Activated T-cell treated with anti-CD3 and anti-CD28 coated beads, Interleukin-2, amount 50 U/mL, for 4 hours (primary cell): ENCODE results near the gene SETDB2. TPM values are rescaled to one million over a fixed set of nuclear protein-coding genes. Genes with fewer than 3 reads are reported as not detected.

Source experiments
- ATAC-seq, 2 donors: fragments of 200-7000 bp; cut with Tn5 transposase; one replicate each; pipeline ENCODE4 v1.10.0; 2021
- DNase-seq: peaks from one replicate; pipeline ENCODE4 v3.0.0-alpha.2; 2020
- H3K27me3 Mint-ChIP-seq: one replicate; pipeline ENCODE4 v1.8.0; 2021; ENCODE audit warnings: low read depth, mixed read lengths
- H3K36me3 Mint-ChIP-seq: one replicate; pipeline ENCODE4 v1.8.0; 2022; ENCODE audit warnings: mixed read lengths; ENCODE audit not compliant: insufficient read depth
- H3K4me1 Mint-ChIP-seq: one replicate; pipeline ENCODE4 v1.8.0; 2021; ENCODE audit warnings: low read depth, mixed read lengths
- H3K4me3 Mint-ChIP-seq: one replicate; pipeline ENCODE4 v1.8.0; 2021; ENCODE audit warnings: mild to moderate bottlenecking, moderate library complexity, mixed read lengths
- H3K9me3 Mint-ChIP-seq: one replicate; pipeline ENCODE4 v1.8.0; 2021; ENCODE audit warnings: mixed read lengths
- total RNA-seq, 3 donors: library from RNA; stranded (reverse); gene quantifications; one replicate each; pipeline ENCODE4 v1.2.1, GENCODE V29; 2021

Gene SETDB2
- total RNA-seq, 3 donors from 2014 or later = 7.8 to 10.0 (median 9.6) TPM

DNA sequence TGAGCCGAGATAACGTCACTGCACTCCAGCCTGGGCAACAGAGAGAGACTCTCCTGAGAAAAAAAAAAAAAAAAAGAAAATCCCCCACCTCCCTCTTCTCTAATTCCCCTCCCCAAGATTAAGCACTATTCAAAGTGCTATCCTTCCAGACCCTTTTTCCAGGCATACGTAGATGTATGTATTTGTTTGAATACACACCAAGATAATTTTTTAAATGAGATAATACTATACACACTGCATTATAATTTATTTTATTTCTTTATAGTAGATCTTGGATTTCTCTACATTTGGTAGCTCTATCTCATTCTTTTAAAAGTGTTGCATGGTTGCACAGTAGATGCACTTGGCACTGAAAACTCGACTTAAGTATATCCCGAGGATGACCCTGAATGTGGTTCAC is 32.7 kb upstream of the SETDB2 start:
- no peaks in the 10 kb centered on the region for H3K27me3 Mint-ChIP-seq
- H3K4me1 Mint-ChIP-seq = no peaks in the 10 kb centered on the region
- ATAC-seq = no peak
- H3K9me3 Mint-ChIP-seq = no peaks in the 10 kb centered on the region
- H3K4me3 Mint-ChIP-seq = no peak overlapping the region
- H3K36me3 Mint-ChIP-seq = no peaks in the 10 kb centered on the region
- no peak for DNase-seq

DNA sequence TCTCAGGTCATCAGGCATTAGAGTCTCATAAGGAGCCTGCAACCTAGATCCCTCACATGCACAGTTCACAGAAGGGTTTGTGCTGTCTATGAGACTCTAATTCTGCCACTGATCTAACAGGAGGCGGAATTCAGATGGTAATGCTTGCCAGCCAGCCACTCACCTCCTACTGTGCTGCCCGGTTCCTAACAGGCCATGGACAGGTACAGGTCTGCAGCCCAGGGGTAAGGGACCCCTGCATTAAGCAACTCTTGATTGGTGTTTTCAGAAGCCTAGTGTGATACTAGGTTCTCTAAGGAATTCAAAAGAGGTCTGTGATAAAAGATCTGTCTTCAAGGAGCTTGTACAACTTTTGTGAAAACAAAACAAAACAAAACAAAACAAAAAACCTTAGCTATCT is 31.3 kb upstream of the SETDB2 start:
- no peaks in the 10 kb centered on the region for H3K9me3 Mint-ChIP-seq
- H3K4me3 Mint-ChIP-seq = no peak overlapping the region
- no peaks in the 10 kb centered on the region for H3K27me3 Mint-ChIP-seq
- no peak for DNase-seq
- no peaks in the 10 kb centered on the region for H3K4me1 Mint-ChIP-seq
- ATAC-seq = no peak
- no peaks in the 10 kb centered on the region for H3K36me3 Mint-ChIP-seq

DNA sequence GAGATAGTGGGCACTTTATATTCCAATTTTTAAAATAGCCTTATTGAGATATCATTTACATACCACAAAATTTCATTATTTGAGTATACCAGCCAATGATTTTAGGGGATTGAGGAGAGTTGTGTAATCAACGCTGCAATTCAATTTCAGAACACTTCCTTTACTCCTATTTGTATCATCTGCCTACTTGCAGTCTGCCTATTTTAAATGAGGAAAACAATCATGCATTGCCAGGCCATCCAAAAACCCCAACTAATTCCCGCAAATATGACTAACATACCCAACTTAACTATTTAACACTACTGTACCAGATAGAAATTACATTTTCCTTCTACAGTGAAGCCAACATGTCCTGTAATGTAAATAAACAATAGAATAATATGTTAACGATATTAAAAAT is 26.9 kb upstream of the SETDB2 start:
- H3K27me3 Mint-ChIP-seq = peaks cover 2% of the 10 kb centered on the region
- no peaks in the 10 kb centered on the region for H3K9me3 Mint-ChIP-seq
- no peak for ATAC-seq
- peaks cover 2% of the 10 kb centered on the region for H3K36me3 Mint-ChIP-seq
- H3K4me3 Mint-ChIP-seq = no peak overlapping the region
- no peaks in the 10 kb centered on the region for H3K4me1 Mint-ChIP-seq
- no peak for DNase-seq

DNA sequence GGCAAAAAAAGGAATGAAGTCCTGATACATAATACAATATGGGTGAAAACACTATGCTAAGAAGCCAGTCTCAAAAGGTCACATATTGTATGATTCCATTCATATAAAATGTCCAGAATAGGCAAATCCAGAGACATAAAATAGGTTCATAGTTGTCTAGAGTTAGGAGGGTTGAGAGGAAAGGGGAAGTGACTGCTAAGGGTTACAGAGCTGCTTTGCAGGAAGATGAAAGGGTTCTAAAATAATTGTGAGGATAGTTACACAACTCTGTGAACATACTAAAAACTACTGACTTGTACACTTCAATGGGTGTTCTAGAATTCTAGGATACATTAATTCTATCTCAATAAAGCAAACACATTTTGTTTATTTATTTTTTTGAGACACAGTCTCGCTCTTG is 25.9 kb upstream of the SETDB2 start:
- ATAC-seq = no peak
- no peak overlapping the region for H3K4me3 Mint-ChIP-seq
- H3K36me3 Mint-ChIP-seq = peaks cover 2% of the 10 kb centered on the region
- H3K27me3 Mint-ChIP-seq = peaks cover 2% of the 10 kb centered on the region
- H3K9me3 Mint-ChIP-seq = no peaks in the 10 kb centered on the region
- DNase-seq = no peak
- H3K4me1 Mint-ChIP-seq = no peaks in the 10 kb centered on the region

DNA sequence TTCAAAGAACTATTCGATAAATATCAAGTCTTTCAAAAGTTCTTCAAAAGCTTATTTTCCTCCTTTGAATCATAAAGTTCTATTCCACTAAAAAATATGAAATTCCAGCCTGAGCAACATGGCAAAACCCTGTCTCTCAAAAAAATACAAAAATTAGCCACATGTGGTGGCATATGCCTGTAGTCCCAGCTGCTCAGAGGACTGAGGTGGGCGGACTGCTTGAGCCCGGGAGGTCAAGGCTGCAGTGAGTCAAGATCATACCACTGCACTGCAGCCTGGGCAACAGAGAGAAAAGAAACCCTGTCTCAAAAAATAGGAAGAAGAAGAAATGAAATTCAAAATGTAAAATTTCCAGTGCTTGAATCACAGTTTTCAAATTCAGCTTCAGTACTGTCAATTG is 24.8 kb upstream of the SETDB2 start:
- peaks cover 2% of the 10 kb centered on the region for H3K27me3 Mint-ChIP-seq
- ATAC-seq = no peak
- H3K36me3 Mint-ChIP-seq = peaks cover 2% of the 10 kb centered on the region
- no peaks in the 10 kb centered on the region for H3K4me1 Mint-ChIP-seq
- DNase-seq = no peak
- no peak overlapping the region for H3K4me3 Mint-ChIP-seq
- no peaks in the 10 kb centered on the region for H3K9me3 Mint-ChIP-seq

DNA sequence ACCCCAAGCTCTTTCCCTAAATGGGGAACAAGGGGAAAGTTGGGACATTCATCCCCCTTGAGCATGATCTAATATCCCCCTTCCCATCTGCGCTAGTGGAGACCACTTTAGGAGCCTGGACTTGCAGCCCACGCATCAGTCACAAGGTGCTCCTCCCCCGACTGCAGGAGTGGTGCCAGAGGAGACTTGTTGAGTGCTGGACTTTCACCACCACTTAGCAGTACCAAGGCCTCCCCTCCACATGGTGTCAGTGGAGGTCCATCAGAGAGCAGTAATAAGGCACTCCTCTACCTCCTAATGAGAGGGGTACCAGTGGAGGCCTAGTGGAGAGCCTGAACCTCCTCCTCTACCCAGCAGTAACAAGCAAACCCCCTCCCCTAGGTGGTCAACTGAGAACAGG is 22.7 kb upstream of the SETDB2 start:
- no peaks in the 10 kb centered on the region for H3K4me1 Mint-ChIP-seq
- H3K9me3 Mint-ChIP-seq = no peaks in the 10 kb centered on the region
- H3K36me3 Mint-ChIP-seq = peaks cover 2% of the 10 kb centered on the region
- peak; percentile 48 to 50 for ATAC-seq
- DNase-seq = peak; percentile 11
- peaks cover 2% of the 10 kb centered on the region for H3K27me3 Mint-ChIP-seq
- no peak overlapping the region for H3K4me3 Mint-ChIP-seq

DNA sequence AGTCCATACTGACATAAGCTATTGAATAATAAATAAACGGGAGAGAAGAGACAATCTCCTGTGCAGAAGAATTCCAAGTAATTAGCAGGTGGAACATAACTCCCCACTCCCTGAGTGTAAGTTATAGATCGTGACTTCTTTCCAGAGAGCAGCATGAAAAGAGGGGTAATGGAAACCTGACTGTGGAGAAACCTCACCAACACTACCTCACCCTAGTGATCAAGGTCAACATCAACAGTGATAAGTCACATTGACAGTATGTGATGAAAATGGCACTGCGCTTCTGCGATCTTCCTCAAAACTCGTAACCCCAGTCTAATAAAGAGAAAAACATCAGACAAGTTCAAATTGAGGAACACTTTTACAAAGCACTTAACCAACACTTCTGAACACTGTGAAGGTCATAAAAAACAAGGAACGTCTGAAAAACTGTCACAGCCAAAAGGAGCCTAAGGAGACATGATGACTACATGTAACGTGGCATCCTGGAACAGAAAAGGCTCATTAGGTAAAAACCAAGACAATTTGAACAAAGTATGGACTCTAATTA is 20.0 kb upstream of the SETDB2 start:
- Mint-ChIP-seq H3K4me3 (no peak overlapping the region), H3K27me3 (no peaks in the 10 kb centered on the region), H3K4me1 (no peaks in the 10 kb centered on the region), H3K36me3 (peaks cover 8% of the 10 kb centered on the region), H3K9me3 (no peaks in the 10 kb centered on the region)
- no peak for ATAC-seq
- no peak for DNase-seq

DNA sequence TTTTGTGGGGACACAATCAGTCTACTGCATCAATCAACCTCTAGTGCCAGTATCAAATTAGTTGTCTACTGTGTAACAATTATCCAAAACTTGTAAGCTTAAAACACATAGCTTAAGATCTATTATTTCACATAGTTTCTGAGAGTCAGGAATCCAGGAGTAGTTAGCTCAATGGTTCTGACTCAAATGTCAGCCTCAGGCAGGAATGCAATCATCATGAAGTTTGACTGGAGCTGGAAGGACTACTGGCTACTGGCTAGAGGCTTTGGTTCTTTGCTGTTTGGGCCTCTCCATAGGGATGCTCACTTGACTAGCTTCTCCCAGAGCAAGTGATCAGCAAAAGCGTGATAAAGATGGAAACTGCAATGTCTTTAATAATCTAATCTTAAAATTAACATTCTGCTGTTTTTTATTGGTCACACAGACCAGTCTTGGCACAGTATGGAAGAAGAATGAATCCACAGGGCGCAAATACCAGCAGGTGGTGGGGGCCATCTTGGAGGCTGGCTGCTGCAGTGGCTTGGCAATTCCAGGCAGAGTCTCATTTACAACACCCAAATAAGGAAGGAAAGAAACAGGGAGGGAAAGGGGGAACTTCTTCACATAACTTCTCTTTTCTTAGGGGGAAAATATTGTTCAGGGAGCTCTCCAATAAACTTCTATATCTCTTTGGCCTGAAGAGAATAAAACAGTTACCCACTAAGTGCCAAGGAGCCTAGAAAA is 15.9 kb upstream of the SETDB2 start:
- Mint-ChIP-seq H3K4me3 (no peak overlapping the region), H3K4me1 (no peaks in the 10 kb centered on the region), H3K36me3 (peaks cover 10% of the 10 kb centered on the region), H3K9me3 (no peaks in the 10 kb centered on the region), H3K27me3 (no peaks in the 10 kb centered on the region)
- DNase-seq (no peak), ATAC-seq (no peak)

DNA sequence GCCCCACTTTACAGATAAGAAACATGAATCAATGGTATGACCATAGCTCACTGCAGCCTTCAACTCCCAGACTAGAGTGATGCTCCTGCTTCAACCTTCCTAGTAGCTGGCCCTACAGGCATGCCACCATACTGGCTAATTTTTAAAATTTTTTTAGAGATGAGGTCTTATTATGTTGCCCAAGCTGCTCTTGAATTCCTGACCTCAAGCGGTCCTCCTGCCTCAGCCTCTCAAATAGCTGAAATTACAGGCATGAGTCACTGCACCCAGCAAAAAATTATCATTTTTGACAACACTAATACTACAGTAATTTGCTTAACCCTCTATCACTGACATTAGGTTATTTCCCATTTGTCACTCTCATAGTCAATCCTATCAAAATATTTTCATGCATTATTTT is 15.0 kb upstream of the SETDB2 start:
- H3K4me3 Mint-ChIP-seq = no peak overlapping the region
- no peaks in the 10 kb centered on the region for H3K9me3 Mint-ChIP-seq
- H3K36me3 Mint-ChIP-seq = peaks cover 13% of the 10 kb centered on the region
- no peaks in the 10 kb centered on the region for H3K27me3 Mint-ChIP-seq
- H3K4me1 Mint-ChIP-seq = no peaks in the 10 kb centered on the region
- DNase-seq = no peak
- ATAC-seq = no peak

DNA sequence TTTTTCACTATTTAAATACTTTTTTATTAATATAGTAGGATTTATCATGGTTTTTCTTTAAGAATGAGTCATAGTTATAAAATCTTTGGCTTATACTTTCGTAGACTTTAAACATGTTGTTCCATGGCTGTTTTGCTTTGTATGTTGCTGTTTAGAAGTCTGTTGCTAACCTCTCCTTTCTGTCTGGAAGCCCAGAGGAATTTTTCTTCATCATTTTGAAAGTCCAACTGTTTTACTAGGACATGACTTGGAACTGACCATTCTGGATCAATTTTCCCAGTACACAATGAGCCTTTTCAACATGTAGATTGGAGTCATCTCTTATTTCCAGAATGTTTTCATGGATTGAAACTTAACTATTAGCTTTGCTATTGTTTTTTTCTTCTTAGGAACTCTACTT is 8.1 kb upstream of the SETDB2 start:
- no peaks in the 10 kb centered on the region for H3K9me3 Mint-ChIP-seq
- H3K4me3 Mint-ChIP-seq = no peak overlapping the region
- ATAC-seq (no peak), DNase-seq (no peak)
- H3K36me3 Mint-ChIP-seq = peaks cover 8% of the 10 kb centered on the region
- no peaks in the 10 kb centered on the region for H3K27me3 Mint-ChIP-seq
- H3K4me1 Mint-ChIP-seq = peaks cover 2% of the 10 kb centered on the region

DNA sequence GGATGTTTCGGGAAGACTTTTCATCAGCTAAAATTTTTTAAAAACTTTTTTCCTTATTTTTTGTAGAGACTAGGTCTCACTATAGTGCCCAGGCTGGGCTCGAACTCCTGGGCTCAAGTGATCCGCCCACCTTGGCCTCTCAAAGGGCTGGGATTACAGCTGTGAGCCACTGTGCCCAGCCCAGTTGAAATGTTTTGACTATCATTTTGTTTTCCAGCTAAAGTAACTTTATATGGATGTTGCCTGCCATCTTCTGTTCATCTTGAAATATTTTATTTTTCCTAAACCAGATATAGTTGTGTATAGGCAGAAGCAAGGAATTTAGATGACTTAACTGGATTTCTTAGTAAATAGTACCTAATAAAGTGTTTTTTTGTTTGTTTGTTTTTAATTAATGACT is 7.2 kb upstream of the SETDB2 start:
- Mint-ChIP-seq H3K36me3 (peaks cover 8% of the 10 kb centered on the region), H3K27me3 (no peaks in the 10 kb centered on the region), H3K9me3 (no peaks in the 10 kb centered on the region), H3K4me1 (peaks cover 6% of the 10 kb centered on the region), H3K4me3 (no peak overlapping the region)
- DNase-seq (no peak), ATAC-seq (no peak)

DNA sequence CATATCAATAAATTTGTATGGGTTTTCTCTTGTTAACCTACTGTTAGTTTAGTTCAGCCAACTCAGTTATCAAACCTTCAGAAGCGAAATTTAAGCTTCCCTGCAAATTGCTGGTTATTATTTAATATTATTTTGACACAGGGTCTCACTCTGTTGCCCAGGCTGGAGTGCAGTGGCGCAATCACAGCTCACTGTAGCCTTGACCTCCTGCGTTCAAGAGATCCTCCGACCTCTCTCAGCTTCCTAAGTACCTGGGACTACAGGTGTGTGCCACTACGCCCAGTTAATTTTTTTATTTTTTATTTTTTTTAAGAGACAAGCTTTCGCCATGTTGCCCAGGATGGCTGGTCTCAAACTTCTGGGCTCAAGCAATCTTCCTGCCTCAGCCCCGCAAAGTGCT is 6.4 kb upstream of the SETDB2 start:
- peaks cover 6% of the 10 kb centered on the region for H3K36me3 Mint-ChIP-seq
- H3K4me3 Mint-ChIP-seq = no peak overlapping the region

DNA sequence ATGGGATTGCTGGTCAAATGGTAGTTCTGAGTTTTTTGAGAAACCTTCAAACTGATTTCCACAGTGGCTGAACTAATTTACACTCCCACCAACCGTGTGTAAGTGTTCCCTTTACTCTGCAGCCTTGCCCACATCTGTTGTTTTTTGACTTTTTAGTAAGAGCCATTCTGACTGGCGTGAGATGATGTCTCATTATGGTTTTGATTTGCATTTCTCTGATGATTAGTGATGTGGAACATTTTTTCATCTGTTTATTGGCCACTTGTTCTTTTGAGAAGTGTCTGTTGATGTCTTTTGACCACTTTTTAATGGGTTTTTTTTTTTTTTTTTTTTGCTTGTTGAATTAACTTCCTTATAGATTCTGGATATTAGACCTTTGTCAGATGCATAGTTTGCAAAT is 4.5 kb upstream of the SETDB2 start:
- Mint-ChIP-seq H3K9me3 (no peaks in the 10 kb centered on the region), H3K36me3 (peaks cover 3% of the 10 kb centered on the region)
- DNase-seq = no peak

More for the DNA sequence above, 6.4 kb upstream of the SETDB2 start:
- Mint-ChIP-seq H3K9me3 (no peaks in the 10 kb centered on the region), H3K27me3 (no peaks in the 10 kb centered on the region), H3K4me1 (peaks cover 13% of the 10 kb centered on the region)
- no peak for DNase-seq
- ATAC-seq = no peak

DNA sequence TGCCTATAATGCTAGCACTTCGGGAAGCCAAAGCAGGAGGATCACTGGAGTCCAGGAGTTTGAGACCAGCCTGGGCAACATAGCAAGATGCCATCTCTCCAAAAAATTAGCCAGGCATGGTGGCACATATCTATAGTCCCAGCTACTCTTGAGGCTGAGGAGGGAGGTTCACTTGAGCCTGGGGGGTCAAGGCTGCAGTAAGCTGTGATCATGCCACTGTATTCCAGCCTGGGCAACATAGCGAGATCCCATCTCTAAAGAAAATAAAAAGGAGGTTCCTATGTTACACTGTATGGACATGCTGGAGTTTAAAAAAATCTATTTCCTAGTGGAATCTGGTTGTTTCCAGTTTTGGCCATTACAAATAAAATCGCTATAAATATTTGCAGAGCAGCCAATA is 2.8 kb upstream of the SETDB2 start:
- H3K36me3 Mint-ChIP-seq = peaks cover 3% of the 10 kb centered on the region
- no peaks in the 10 kb centered on the region for H3K9me3 Mint-ChIP-seq
- no peaks in the 10 kb centered on the region for H3K27me3 Mint-ChIP-seq
- no peak overlapping the region for H3K4me3 Mint-ChIP-seq
- ATAC-seq (no peak), DNase-seq (no peak)
- H3K4me1 Mint-ChIP-seq = peaks cover 30% of the 10 kb centered on the region

More for the DNA sequence above, 4.5 kb upstream of the SETDB2 start:
- no peaks in the 10 kb centered on the region for H3K27me3 Mint-ChIP-seq
- H3K4me1 Mint-ChIP-seq = peaks cover 22% of the 10 kb centered on the region
- H3K4me3 Mint-ChIP-seq = no peak overlapping the region
- no peak for ATAC-seq

DNA sequence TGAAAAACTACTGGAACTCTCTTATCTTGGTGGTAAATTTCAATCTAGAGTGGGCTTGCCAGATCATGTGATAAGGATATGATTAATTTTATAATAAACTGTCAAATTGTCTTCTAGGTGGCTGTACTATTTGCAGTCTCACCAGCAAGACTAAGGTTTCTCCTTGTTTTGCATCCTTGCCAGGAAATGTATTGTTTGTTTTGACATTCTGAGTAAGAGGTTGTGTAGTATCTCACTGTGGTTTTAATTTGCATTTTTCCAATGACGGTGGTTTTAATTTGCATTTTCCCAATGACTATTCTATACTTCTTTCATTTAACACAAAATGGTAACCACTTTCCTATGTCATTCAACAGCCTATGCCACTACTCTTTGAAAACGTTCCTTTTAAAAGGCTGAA is 2.2 kb upstream of the SETDB2 start:
- no peak for ATAC-seq
- peak overlapping the region; percentile 91 for H3K4me3 Mint-ChIP-seq
- peaks cover 35% of the 10 kb centered on the region for H3K4me1 Mint-ChIP-seq
- DNase-seq = no peak
- H3K27me3 Mint-ChIP-seq = no peaks in the 10 kb centered on the region
- no peaks in the 10 kb centered on the region for H3K9me3 Mint-ChIP-seq
- peaks cover 3% of the 10 kb centered on the region for H3K36me3 Mint-ChIP-seq
